DMS 273 treated with DMSO at 0.1 percent for 48 hours (cell line): Measurements from ENCODE around the gene ZNF574.
"Not testable (repeated sequence)": the region's sequence is repeated elsewhere in the genome, so short reads cannot be mapped to it uniquely, and the experiment has no call there.

Experiments used
- DNase-seq: peaks from one replicate; lab custom pipeline; 2025; lab: John Stamatoyannopoulos, UW

The ZNF574 gene

DNA sequence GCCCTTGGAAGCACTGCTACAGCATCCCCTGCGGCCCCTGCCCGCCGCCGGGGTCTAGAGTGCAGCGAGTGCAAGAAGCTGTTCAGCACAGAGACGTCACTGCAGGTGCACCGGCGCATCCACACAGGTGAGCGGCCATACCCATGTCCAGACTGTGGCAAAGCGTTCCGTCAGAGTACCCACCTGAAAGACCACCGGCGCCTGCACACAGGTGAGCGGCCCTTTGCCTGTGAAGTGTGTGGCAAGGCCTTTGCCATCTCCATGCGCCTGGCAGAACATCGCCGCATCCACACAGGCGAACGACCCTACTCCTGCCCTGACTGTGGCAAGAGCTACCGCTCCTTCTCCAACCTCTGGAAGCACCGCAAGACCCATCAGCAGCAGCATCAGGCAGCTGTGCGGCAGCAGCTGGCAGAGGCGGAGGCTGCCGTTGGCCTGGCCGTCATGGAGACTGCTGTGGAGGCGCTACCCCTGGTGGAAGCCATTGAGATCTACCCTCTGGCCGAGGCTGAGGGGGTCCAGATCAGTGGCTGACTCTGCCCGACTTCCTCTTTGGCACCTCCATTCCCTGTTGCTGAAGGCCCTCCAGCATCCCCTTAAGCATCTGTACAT, 4.9 kb downstream of the ZNF574 start:
- no peak for DNase-seq

DNA sequence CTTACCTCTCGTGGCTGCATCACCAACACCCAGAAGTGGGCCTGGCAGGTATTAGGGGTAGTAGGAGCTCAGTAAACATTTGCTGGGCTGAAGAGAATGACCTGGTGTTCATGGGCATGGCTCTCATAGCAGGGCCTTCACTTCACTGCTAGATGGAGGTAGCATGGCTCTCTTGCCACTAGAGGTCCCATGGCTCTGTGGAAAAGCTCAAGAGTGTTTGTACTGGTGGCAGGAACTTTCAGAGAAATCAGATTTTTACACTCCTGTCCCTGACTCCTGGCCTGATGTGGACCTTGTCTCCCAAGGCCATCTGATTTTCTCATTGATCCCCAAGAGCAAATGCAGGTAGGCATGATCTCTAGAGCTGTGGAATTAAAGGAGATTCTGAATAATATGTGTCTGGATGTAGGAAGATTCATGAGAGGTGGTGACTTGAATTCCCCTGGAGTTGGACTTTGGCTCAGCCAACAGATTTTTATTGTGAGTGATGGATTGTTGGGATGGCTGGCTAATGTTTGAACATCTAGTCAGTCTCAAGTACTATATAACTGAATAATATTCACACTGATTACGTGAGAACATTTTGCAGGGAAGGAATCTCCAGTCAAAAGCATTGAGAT, 5.7 kb downstream of the ZNF574 start:
- DNase-seq: no peak

DNA sequence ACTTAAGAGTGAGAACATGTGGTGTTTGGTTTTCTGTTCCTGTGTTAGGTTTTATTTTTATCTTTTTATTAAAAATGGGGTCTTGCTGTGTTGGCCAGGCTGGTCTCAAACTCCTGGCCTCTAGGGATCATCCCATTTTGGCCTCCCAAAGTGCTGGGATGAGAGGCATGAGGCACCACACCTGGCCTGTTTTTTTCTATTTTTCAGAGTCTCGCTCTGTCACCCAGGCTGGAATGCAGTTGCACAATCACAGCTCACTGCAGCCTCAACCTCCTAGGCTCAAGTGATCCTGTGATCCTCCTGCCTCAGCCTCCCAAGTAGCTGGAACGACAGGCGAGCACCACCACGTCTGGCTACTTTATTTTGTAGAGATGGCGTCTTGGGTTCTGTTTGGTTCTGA, 7.6 kb downstream of the ZNF574 start:
- no peak for DNase-seq

DNA sequence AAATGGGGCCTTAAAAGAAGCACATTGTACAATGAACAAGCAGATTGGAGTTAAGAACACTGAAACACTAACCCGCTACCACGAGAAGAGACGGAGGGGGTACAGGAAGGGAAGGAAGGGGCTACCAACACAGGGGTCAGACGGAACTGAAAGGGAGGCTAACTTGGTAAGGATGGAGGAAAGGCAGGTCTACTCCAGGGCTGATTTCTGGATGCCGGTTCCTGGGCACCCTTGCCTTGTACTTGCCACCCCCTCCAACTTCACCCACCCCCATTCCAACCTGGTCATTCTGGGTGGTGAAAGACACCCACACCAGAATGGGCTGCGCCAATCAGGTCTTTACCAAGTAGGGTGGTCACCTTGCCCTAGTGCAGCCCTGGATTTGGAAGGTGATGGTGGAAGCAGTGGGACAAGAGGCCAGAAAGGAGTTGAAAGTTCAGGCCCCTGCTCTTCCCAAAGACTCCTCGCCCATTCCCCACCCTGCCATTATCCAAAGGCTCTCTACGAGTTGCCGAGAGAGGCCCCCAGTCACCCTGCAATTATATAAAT, 10.3 kb downstream of the ZNF574 start:
- DNase-seq: no peak

DNA sequence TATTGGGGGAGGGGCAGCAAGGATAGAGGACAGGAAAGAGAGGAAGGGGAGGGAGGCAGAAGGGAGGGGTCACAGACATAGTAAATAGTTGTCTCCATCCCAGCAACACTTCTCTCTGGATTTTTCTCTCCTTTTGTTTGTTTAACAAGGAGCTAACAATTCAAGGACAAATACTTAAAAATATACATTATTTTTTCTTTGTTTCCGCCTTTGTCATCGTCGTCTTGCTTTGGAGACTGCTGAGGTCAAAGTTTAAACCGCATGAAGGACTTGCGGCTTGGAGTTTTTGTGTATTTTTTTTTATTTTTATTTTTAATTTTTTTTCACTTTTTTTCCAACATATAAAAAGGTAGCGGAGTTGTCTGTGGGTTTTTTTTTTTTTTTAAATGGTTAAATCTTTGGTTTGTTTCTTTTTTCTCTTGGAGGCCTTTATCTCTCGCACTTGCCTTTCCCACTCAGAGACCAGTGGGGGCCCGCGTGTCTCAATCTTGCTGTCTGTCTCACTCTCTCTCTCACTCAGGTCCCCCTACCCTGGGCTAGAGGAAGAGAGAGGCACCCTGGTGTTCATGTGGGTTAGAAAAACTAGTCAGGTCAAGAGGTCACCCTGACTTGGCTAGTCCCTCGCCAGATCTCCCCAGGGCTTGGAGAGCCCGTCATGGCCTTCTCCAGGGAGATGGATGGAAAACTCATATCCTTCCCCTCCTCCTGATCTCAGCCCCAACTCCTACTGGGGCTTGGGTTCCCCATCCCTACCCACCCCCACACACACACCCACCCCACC, 11.0 kb downstream of the ZNF574 start:
- DNase-seq: no peak

DNA sequence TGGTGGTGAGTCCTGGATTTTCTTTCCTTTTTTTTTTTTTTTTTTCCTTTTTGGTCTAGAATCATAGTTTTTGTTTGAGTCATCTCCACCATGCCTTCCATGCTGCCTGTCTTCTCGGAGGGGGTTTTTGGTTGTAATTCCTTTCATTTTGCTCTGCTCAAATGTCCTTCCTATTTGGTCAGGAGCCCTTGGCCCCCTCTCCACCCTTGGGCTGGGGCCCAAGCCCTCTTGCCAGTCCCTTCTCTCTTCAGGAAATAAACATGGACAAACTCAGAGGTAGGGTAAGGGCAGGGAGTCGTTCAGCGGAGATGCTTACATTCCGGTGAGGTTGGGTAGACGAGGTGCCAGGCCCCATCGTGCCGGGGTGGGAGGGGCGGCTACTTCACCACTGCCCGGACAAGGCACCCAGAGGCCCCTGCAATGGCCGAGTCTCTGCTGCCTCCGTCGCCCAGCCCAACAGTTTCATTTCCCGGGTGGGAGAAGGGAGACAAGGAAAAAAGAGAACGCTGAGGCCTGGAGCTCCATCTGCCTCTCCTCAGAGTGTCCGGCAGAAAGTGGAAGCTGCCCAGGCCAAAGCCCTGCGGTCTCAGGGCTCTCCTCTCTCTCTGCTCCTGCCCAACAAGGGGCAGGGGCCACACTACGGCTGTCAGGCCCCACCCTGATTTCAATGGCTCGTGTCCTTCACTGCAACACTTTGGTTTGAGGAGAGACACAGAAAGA, 12.7 kb downstream of the ZNF574 start:
- DNase-seq: no peak

DNA sequence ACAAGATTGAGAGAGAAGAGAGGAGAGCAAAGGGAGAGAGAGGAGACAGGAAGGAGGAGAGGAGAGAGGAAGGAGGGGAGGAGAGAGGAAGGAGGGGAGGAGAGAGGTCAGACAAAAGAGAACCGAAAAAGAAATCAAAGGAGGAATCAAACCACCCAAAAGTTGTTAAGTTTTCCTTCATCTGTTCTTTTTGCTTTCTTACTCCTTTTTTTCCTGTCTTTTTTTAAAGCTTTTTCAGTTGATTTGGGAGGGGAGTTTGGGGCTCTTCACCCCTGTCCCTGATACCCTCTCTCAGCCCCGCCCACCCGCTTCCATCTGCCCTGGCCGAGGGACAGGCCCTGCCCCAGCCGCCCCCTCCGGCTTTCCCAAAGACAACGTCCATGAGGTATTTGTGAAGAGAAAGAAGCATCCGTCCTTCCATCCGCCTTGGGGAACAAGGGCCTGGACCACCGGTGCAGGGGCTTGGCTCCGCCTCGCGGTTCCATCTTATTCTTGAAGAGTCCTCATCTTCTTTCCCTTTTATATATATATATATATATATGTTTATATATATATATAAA, 13.3 kb downstream of the ZNF574 start:
- no peak for DNase-seq

DNA sequence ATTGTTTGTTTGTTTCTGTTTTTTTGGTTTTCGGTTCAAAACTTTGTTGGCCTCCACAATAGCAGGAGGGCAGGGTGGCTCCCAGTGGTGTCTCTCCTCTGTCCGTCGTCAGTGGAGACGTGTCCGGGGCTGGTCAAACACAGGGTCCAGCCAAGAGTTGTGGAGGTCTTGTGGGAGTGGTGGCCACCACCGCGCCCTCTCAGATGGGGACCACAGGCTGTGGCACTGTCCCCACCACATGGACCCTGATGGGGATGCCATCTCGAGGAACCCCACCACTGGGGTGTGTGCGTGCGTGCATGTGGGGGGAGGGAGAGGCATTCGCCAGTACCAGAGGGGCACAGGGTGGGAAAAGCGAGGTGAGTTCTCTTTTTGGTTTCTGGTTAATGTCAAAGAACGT, 13.8 kb downstream of the ZNF574 start:
- no peak for DNase-seq

DNA sequence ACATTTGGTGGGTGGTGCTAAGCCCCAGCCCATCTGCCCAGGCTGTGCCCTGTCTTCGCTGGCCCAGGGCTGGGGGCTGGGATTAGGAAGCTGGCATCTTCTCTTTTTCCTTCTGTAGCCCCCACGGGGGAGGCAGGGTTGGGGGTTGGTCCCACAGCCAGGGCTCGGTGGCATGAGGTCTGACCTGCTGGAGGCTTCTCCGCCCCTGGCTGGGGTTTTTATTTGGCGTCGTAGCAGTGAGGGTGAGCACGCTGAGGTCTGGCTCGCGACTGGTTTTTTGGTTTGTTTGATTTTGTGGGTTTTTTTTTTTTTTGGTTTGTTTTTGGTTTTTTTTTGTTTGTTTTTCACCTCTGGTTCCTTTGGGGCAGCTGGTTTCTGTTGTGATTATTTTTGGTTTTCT, 14.7 kb downstream of the ZNF574 start:
- DNase-seq: no peak

DNA sequence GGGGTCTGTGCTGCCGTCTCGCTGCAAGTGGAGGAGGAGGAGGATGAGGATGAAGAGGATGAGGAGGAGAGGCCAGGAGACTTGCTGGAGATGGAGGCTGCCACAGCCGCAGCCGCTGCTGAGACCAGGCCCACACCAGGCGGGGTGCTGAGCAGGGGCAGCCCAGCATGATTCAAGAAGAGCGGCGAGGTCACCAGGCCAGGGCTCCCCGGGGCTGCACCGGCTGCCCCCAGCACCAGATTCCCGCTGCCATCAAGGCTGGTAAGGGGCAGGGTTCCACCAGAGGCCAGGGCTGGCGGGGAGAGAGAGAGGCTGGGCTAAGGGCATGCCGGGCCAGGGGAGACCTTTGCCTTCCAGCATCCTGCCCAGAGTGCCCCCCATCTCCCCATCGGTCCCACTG, 15.3 kb downstream of the ZNF574 start:
- DNase-seq: no peak

DNA sequence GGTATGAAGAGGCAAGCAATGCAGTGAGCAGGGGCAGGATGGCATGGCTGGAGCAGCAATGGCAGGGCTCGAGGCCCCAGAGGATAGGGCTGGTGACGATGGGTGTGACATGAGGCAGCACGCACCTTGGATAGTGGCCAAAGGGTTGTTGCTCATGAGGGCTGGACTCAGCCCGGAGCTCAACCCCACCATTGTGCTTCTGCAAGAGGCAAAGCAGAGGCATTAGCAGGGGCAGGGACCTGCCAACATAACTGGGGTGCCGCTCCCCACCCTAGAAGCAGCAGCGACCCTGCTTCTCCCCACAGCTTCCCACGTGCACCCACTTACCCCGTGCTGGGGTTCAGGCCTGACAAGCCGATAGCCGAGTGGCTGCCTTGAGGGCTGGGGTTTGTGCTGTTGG, 15.8 kb downstream of the ZNF574 start:
- no peak for DNase-seq

DNA sequence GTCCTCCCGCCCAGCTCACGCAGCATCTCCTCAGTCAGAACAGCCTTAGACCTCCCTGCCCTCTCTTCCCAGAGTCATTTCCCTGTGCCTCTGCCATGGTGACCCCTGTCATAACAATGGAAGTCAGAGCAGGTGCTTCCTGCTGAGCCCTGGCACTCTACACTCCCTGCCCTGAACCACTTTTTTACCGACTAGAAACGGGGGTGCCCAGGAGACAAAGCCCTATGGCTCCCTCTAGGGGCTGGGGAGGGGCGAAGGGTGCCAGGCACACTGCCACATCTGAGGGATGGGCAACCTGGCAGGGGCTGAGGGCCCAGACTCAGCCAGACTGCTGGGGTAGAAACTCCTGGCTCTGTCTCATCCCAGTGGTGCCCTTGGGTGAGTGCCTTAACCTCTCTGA, 16.4 kb downstream of the ZNF574 start:
- no peak for DNase-seq

DNA sequence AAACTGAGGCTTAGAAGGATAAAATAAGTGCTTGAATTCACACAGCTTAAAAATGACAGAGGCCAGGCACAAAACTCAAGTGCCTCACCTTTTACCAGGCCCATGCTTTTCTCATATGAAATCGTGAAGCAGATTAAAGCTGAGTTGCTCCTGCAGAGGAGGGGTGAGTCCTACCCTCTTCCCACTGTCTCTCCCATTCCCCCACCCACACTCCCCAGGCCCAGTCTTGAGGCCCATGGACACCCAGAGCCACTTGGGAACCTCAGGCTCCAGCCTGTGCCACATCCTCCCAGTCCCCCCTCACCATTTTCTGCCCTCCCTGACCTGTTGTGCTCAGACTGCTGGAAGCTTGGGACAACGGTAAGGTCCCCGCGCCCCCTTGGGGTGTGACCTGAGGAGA, 17.5 kb downstream of the ZNF574 start:
- no peak for DNase-seq

DNA sequence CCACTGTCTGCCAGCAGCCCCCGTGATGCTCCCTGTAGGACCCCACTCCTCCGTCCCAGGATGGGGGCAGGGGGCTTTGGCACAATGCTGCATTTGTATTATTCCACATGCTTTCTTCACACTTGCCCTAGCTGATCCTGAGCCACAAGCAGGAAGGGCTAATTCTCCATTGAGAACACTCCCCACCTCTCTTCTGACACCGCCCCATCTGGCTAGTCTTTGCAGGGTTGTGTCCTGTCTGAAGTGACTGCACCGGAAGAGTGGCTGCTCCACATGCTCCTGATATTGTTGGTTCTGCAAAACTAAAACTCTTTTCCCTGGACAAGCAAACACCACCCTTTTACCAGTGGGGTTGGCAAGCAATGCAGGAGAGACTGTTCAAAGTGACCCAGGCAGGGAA, 18.0 kb downstream of the ZNF574 start:
- no peak for DNase-seq

DNA sequence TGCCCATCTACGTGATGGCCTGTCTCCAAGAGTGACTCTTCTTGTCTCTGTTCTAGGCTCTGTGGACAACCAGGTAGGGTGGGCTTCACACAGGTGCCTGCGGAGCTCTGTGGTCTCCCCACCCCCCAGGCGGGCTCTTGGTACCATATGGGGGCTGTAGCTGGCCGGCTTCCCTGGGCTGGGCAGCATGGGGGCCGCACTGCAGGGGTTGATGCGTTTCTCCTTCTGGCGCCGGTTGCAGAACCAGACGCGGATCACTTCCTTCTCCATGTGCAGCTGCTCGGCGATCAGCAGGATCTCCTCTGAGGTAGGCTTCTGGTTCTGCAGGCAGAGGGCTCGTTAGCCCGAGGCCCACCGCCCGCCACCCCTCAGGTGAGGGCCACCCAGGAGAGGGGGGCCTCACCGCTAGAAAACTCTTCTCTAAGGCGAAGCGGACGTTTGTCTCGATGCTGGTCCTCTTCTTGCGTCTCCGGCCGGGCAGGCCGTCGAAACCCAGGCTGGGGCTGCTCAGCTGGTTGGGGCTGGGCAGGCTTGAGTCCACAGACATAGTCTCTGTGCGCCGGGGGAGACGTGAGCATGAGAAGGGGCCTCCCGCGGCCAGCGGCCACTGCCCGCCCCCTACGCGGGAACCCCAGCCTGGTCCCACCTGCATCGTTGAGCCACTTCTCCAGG, 19.3 kb downstream of the ZNF574 start:
- DNase-seq: no peak

DNA sequence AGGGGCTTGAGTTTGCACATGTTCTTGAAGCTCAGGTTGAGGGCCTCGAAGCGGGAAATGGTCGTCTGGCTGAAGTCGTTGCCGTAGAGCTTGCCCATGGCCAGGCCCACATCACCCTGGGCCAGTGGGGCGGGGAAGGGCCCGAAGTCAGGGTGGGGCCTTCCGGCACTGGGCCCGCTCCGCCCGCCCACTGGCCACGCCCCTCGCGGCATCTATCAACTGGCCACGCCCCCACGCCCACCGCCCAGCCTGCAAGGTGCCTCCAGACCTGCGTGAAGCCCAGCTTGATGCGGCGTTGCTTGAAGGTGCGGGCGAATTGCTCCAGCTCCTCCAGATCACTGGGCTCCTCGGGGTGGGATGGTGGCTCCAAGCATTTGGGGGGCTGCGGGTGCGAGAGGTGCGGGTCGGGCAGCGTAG, 19.9 kb downstream of the ZNF574 start:
- no peak for DNase-seq

DNA sequence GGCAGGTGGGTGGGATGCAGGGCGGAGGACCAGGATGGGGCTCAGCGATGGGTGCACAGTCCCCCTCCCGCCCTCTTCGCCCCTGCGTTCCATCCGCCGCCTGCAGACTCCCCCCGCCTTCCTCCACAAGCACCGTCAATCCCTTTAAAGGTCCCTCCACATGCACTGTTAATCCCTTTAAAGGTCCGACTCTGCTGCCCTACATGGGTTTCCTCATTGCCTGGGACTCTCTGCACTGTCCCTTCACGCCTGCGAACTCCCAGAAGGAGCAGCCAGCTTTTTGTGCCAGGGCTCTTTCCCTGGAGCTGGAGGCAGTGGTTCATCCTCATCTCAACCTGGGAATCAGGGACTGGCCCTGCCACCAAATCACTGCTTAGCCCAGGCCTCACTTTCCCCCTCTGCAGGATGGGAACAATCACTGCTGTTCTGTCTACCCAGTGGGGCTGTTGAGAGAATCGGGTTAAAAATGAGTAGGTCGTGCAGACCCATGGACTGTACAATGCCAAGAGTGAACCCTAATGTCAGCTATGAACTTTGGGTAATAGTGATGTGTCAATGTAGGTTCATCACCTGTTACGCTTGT, 20.4 kb downstream of the ZNF574 start:
- no peak for DNase-seq

DNA sequence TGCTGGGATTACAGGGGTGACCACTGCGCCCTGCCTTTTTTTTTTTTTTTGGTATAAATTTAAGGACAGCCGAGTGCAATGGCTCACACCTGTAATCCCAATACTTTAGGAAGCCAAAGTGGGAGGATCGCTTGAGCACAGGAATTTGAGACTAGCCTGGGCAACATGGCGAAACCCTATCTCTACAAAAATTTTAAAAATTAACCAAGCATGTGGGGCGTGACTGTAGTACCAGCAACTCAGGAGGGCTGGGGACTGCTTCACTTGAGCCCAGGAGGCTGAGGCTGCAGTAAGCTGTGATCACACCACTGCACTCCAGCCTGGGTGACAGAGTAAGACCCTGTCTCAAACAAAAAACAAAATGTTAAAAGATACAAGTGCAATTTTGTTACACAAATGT, 21.5 kb downstream of the ZNF574 start:
- no peak for DNase-seq

DNA sequence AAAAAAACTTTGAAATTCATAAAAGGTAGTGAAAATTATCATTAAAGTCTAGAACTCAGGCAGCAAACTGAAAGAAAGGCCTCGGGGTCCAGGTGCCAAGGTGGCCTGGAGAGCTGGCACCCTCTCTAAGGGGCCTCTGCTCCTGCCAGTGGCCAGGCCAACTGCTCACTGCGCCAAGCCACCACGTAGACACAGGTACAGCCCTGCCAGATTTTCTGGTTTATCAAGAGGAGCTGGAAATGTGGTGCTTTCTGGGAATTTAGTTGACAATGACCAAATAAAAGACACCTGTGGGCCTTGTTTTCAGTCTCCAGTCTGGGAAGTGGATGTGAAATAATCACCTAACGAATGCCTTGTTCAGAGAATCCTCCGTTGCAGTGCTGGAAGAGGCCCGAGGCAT, 22.8 kb downstream of the ZNF574 start:
- no peak for DNase-seq

DNA sequence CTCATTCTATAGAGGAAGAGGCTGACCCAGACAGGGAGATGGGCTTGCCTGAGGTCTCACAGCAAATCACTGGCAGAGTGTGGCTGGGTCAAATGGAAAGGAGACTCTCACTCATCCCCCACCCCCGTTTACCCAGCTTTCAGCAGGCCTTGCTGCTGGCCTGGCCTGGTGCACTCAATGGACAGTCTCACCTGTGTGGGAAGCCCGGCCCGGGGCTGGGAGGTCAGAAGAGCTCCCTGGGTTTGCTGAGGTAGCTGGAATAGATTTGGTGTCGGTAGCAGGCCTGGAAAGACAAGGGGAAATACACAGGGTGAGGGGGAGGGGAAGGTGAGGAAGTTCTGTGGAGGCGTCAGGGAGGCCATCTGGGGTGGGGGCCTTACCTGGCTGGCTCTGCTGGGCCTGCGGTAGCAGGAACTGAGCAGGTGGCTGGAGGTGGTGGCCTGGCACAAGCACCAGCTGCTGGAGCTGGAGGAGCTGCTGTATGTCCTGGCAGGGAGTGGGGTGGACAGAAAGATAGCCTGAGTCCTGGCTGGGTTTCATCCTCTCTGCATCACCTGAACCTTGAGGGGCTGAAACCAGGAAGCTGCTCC, 23.5 kb downstream of the ZNF574 start:
- no peak for DNase-seq

DNA sequence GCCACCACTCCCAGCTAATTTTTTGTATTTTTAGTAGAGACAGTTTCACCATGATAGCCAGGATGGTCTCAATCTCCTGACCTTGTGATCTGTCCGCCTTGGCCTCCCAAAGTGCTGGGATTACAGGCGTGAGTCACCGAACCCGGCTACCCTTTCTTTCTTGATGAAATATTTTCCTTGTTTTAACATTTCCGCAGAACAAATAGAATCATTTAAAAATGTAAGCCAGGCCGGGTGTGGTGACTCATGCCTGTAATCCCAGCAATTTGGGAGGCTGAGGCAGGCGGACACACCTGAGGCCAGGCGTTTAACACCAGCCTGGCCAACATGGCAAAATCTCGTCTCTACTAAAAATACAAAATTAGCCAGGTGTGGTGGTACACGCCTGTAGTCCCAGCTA, 24.3 kb downstream of the ZNF574 start:
- not testable (repeated sequence) for DNase-seq
